HEK293T (cell line): ENCODE data around the gene ZNF385B.

ENCODE experiments used
- BHLHE40 ChIP-seq: fragments of 450-650 bp; IDR thresholded peaks from 2 replicates; pipeline ENCODE4 v1.6.1; 2016; ENCODE audit warnings: mild to moderate bottlenecking, moderate library complexity, borderline replicate concordance
- CTBP1 ChIP-seq: fragments of 450-650 bp; IDR thresholded peaks from 2 replicates; pipeline ENCODE4 v1.6.1; 2016; ENCODE audit warnings: borderline replicate concordance
- ELF4 ChIP-seq: fragments of 450-650 bp; IDR thresholded peaks from 2 replicates; pipeline ENCODE4 v1.6.1; 2017; ENCODE audit warnings: antibody characterized with exemption
- FOXA1 ChIP-seq: fragments of 450-650 bp; IDR thresholded peaks from 2 replicates; pipeline ENCODE4 v1.6.1; 2016; ENCODE audit warnings: mild to moderate bottlenecking
- FOXK2 ChIP-seq: fragments of 450-650 bp; IDR thresholded peaks from 2 replicates; pipeline ENCODE4 v1.6.1; 2016; ENCODE audit warnings: mild to moderate bottlenecking
- FOXM1 ChIP-seq: fragments of 450-650 bp; IDR thresholded peaks from 2 replicates; pipeline ENCODE4 v1.6.1; 2017; ENCODE audit warnings: mild to moderate bottlenecking, borderline replicate concordance
- HDGF ChIP-seq: fragments of 450-650 bp; IDR thresholded peaks from 2 replicates; pipeline ENCODE4 v1.6.1; 2017; ENCODE audit warnings: antibody characterized with exemption, borderline replicate concordance
- NFRKB ChIP-seq: fragments of 450-650 bp; IDR thresholded peaks from 2 replicates; pipeline ENCODE4 v1.6.1; 2016; ENCODE audit warnings: mild to moderate bottlenecking, moderate library complexity
- SUZ12 ChIP-seq: fragments of 450-650 bp; IDR thresholded peaks from 2 replicates; pipeline ENCODE4 v1.6.1; 2016; ENCODE audit warnings: mild to moderate bottlenecking
- ZNF384 ChIP-seq: fragments of 450-650 bp; IDR thresholded peaks from 2 replicates; pipeline ENCODE4 v1.6.1; 2016
- TF ChIP-seq, protein P1 (sequence below): fragments of 450-650 bp; IDR thresholded peaks from 2 replicates; pipeline ENCODE4 v1.6.1; 2016

DNA sequence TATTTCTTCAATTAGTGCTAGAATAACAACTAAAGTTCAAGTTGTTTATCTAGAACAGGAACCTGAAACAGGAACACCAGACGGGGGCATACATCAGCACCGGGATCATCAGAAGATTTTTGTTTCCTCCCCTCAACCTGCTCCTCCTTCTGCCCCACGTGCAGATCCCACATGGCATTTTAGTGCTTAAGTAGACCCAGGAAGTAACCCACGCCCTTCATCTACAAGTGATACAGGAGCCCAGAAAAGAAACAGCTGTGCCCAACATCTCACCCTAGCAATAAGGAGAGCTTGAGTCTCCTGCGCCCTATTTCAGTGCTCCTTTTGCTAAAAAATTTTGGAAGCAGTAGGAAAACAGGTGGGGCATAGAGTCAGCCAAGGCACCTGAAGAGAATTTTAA is 5.2 kb downstream of the ZNF385B start:
- TF ChIP-seq, protein P1, sequence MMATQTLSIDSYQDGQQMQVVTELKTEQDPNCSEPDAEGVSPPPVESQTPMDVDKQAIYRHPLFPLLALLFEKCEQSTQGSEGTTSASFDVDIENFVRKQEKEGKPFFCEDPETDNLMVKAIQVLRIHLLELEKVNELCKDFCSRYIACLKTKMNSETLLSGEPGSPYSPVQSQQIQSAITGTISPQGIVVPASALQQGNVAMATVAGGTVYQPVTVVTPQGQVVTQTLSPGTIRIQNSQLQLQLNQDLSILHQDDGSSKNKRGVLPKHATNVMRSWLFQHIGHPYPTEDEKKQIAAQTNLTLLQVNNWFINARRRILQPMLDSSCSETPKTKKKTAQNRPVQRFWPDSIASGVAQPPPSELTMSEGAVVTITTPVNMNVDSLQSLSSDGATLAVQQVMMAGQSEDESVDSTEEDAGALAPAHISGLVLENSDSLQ, result no peak
- TF ChIP-seq BHLHE40, result no peak
- TF ChIP-seq CTBP1, result no peak
- no peak for TF ChIP-seq SUZ12
- no peak for TF ChIP-seq HDGF
- no peak for TF ChIP-seq ELF4
- no peak for TF ChIP-seq FOXM1
- TF ChIP-seq ZNF384, result no peak
- no peak for TF ChIP-seq FOXA1
- no peak for TF ChIP-seq NFRKB
- TF ChIP-seq FOXK2, result no peak
